ENCODE results near the gene SPAG7. TPM values are rescaled to one million over a fixed set of nuclear protein-coding genes. Genes with fewer than 3 reads are reported as not detected.

SPAG7 gene
- total RNA-seq, 1 experiment from 2014 or later = 49.9 TPM

- Histone ChIP-seq H3K9me3 (ENCODE audit: control insufficient read depth in 1 of 2, insufficient read depth in 1 of 2, low read depth in 1 of 2, low read length in 2 of 2) (no peaks in the 10 kb centered on the region), H3K4me3 (replicated peaks in 1 of 2; ENCODE audit: low read depth in 1 of 2, low read length in 2 of 2) (no peak overlapping the region), H4K20me1 (ENCODE audit: insufficient read depth) (no peaks in the 10 kb centered on the region), H3K9ac (ENCODE audit: low read length) (no peak overlapping the region), H3K4me1 (ENCODE audit: control insufficient read depth in 1 of 2, insufficient read depth in 2 of 2, low read length in 2 of 2) (no peaks in the 10 kb centered on the region; a peak in 1 of 4 replicates), H3K9me2 (ENCODE audit: insufficient read depth) (no peaks in the 10 kb centered on the region), H3K27ac (ENCODE audit: low read depth, low read length) (no peak overlapping the region), H3K4me2 (ENCODE audit: low read length) (no peak overlapping the region), H3K27me3 (ENCODE audit: insufficient read depth, low read length) (no peaks in the 10 kb centered on the region), H3K79me2 (ENCODE audit: insufficient read depth, low read length) (no peaks in the 10 kb centered on the region), H3K36me3 (ENCODE audit: control insufficient read depth in 1 of 2, insufficient read depth in 2 of 2, low read length in 2 of 2) (no peaks in the 10 kb centered on the region), H2AFZ (ENCODE audit: low read depth, low read length, poor library complexity, severe bottlenecking) (no peak overlapping the region)
- ChIA-PET RAD21 (ENCODE audit: low non-redundant PET in 1 of 2, low total read pairs in 2 of 2, uncharacterized antibody in 2 of 2, unreplicated experiment in 2 of 2) (no interaction called here), CTCF (no interaction called here), POLR2A (no interaction called here)
- no peak for ATAC-seq
- DNase-seq (ENCODE audit: low read depth, low spot score) = no peak
- BruUV-seq (replicated peaks) = no TSS peak
- intact Hi-C loops (cut with micrococcal nuclease) = no loop called here
- TF ChIP-seq CTCF (IDR thresholded peaks at IDR 0.05 in 2 of 3, conservative IDR thresholded peaks at IDR 0.05 in 1 of 3; ENCODE audit: borderline replicate concordance in 1 of 3, insufficient read depth in 1 of 3, low read depth in 2 of 3, low read length in 2 of 3) (no peak), CEBPB (IDR thresholded peaks at IDR 0.05; ENCODE audit: low read depth) (no peak), ZBTB33 (IDR thresholded peaks at IDR 0.05; ENCODE audit: extremely low read depth, insufficient replicate concordance, low read length) (no peak), ATF3 (IDR thresholded peaks at IDR 0.05) (no peak), ZNF274 (IDR thresholded peaks at IDR 0.05; ENCODE audit: low read depth, low read length) (no peak), SRF (IDR thresholded peaks at IDR 0.05; ENCODE audit: low read depth) (no peak), SP1 (IDR thresholded peaks at IDR 0.05; ENCODE audit: low read depth) (no peak), FOSL1 (IDR thresholded peaks at IDR 0.05; ENCODE audit: low read depth) (no peak), EZH2 (IDR thresholded peaks at IDR 0.05) (no peak), POLR2A (IDR thresholded peaks at IDR 0.05; ENCODE audit: borderline replicate concordance, extremely low read depth, insufficient read depth, insufficient read length) (no peak), ZFX (IDR thresholded peaks at IDR 0.05) (no peak), CBX3 (IDR thresholded peaks at IDR 0.05; ENCODE audit: low read depth) (no peak), TCF7L2 (IDR thresholded peaks at IDR 0.05; ENCODE audit: borderline replicate concordance, extremely low read depth, insufficient read depth, insufficient read length) (no peak), JUND (IDR thresholded peaks at IDR 0.05) (no peak), EGR1 (IDR thresholded peaks at IDR 0.05; ENCODE audit: low read depth) (no peak)
- TF ChIP-seq, protein P1, sequence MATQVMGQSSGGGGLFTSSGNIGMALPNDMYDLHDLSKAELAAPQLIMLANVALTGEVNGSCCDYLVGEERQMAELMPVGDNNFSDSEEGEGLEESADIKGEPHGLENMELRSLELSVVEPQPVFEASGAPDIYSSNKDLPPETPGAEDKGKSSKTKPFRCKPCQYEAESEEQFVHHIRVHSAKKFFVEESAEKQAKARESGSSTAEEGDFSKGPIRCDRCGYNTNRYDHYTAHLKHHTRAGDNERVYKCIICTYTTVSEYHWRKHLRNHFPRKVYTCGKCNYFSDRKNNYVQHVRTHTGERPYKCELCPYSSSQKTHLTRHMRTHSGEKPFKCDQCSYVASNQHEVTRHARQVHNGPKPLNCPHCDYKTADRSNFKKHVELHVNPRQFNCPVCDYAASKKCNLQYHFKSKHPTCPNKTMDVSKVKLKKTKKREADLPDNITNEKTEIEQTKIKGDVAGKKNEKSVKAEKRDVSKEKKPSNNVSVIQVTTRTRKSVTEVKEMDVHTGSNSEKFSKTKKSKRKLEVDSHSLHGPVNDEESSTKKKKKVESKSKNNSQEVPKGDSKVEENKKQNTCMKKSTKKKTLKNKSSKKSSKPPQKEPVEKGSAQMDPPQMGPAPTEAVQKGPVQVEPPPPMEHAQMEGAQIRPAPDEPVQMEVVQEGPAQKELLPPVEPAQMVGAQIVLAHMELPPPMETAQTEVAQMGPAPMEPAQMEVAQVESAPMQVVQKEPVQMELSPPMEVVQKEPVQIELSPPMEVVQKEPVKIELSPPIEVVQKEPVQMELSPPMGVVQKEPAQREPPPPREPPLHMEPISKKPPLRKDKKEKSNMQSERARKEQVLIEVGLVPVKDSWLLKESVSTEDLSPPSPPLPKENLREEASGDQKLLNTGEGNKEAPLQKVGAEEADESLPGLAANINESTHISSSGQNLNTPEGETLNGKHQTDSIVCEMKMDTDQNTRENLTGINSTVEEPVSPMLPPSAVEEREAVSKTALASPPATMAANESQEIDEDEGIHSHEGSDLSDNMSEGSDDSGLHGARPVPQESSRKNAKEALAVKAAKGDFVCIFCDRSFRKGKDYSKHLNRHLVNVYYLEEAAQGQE (IDR thresholded peaks at IDR 0.05; ENCODE audit: low read depth) = no peak
Observed at GRCh38 chr17:4928881-4929280, 38.7 kb downstream of the SPAG7 start.

Data from HCT116 (cell line).